SK-N-SH (cell line): ENCODE results near the gene METTL13.

ENCODE experiments used
- CTCF ChIP-seq: fragments of 200-600 bp; sonication (generic); IDR thresholded peaks from 2 replicates; pipeline ENCODE4 v1.6.1; 2017; ENCODE audit warnings: antibody characterized with exemption, mild to moderate bottlenecking, moderate library complexity
- ELF1 ChIP-seq: IDR thresholded peaks from 2 replicates; pipeline ENCODE4 v1.4.0; 2012
- EP300 ChIP-seq, 2 experiments: IDR thresholded peaks; 2 replicates each; pipeline versions ENCODE4 v1.4.0 to v1.6.1; 2012; ENCODE audit warnings: borderline replicate concordance in 1 of 2, low read depth in 1 of 2, low read length in 1 of 2
- GABPA ChIP-seq: IDR thresholded peaks from 2 replicates; pipeline ENCODE4 v1.4.0; 2012; ENCODE audit warnings: low read depth, mild to moderate bottlenecking
- MXI1 ChIP-seq: IDR thresholded peaks from 2 replicates; pipeline ENCODE4 v1.6.1; 2012; ENCODE audit warnings: mild to moderate bottlenecking, low read depth, low read length, improper control_type of control experiment
- POLR2AphosphoS5 ChIP-seq: IDR thresholded peaks from 2 replicates; pipeline ENCODE4 v1.6.1; 2012; ENCODE audit warnings: low read depth, low read length
- RAD21 ChIP-seq: IDR thresholded peaks from 2 replicates; pipeline ENCODE4 v1.6.1; 2012; ENCODE audit warnings: mild to moderate bottlenecking, low read length
- SMC3 ChIP-seq: IDR thresholded peaks from 2 replicates; pipeline ENCODE4 v1.6.1; 2012; ENCODE audit warnings: low read depth, low read length, improper control_type of control experiment
- USF1 ChIP-seq: IDR thresholded peaks from 2 replicates; pipeline ENCODE4 v1.4.0; 2012; ENCODE audit warnings: low read depth, borderline replicate concordance
- YY1 ChIP-seq: IDR thresholded peaks from 2 replicates; pipeline ENCODE4 v1.4.0; 2012; ENCODE audit warnings: low read depth, mild to moderate bottlenecking

GRCh38 chr1:171845998-171846397 lies 64.5 kb downstream of the METTL13 start:
- TF ChIP-seq RAD21 (no peak), SMC3 (no peak), MXI1 (no peak), CTCF (no peak), POLR2AphosphoS5 (no peak), USF1 (no peak), EP300 (IDR thresholded peaks at IDR 0.05; ENCODE audit: borderline replicate concordance in 1 of 2, low read depth in 1 of 2, low read length in 1 of 2) (no peak), GABPA (no peak), YY1 (no peak), ELF1 (no peak)
